Activated T-cell treated with anti-CD3 and anti-CD28 coated beads, Interleukin-2, amount 50 U/mL, for 1 hour (primary cell): ENCODE data around the gene KRTAP20-1.

Source experiments
- DNase-seq: peaks from one replicate; pipeline ENCODE4 v3.0.0-alpha.2; 2020

KRTAP20-1 gene, protein sequence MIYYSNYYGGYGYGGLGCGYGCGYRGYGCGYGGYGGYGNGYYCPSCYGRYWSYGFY

DNA sequence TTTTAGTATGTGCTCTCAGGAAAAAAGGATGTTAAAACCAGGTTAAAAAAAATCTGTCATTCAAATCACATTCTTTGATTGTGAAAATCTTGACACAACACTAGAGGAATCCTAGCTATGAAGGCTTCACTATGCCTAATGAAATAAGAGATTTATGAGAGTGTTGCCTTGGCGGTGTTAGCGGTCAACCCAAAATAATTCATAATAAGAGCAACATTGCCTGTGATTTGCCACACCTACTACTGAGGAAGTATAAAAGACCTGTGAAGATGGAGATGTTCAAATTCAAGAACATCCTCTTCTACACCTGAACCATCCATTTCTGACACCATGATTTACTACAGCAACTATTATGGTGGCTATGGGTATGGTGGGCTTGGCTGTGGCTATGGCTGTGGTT lies at the start of gene KRTAP20-1:
Gene KRTAP20-1 (plus strand): TSS at position 301 of the 400 bp plus-strand sequence. CDS start 30 bp downstream, at position 331.
- DNase-seq = no peak

DNA sequence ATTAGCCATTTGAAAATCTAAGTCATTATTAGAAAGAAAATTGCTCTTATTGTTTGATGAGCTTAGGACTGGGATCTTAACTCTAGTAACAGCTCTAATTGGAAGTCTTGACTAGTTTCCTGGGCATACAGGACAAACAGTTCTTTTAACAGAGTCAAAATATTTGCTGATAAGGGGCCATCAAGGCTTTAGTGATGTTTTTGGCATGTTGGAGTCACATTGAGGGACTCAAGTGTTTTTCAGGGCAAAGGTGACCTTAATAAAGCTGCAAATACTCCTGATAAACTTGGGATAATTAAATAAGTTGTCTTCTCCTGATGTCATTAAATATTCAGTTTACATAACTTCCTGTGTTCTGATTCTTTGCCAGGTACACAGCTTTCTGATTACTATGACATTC lies 48.6 kb upstream of the KRTAP20-1 start:
- no peak for DNase-seq

DNA sequence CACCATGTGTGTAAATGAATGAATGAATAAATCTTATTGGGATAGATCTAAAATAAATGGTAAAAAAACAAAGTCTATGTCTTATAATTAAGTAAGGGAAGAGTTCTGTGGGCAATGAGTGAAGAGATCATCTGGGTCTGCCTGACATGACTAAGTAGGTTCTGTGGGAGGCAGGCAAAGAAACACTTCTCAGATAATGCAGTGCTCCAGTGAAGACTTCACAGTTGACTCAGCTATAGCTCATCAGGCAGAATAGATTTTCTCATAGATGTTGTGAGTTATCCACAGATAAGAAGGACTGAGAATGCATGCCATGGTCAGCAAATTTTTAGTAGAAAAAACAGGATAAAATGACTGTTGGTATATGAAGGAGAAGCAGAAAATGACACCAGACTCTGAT lies 38.5 kb upstream of the KRTAP20-1 start:
- no peak for DNase-seq

DNA sequence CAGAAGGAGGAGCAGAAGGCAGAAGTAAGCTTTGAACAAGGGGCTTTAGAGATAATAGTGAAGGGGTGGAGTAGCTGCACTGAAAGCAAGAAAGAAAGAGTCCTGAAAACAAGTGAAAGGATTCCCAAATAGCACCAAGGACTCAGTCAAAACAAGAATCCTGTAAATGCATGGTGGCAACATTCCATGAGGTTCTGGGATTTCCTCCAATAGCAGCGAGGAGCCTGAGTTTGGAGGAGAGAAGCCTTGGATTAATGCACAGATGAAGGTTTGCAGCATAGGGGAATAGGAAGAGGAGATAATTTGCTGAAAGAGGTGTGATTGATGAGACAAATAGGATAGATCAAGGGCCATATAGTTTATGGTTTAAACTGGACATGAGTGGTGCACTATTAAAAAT lies 36.9 kb upstream of the KRTAP20-1 start:
- DNase-seq = no peak

DNA sequence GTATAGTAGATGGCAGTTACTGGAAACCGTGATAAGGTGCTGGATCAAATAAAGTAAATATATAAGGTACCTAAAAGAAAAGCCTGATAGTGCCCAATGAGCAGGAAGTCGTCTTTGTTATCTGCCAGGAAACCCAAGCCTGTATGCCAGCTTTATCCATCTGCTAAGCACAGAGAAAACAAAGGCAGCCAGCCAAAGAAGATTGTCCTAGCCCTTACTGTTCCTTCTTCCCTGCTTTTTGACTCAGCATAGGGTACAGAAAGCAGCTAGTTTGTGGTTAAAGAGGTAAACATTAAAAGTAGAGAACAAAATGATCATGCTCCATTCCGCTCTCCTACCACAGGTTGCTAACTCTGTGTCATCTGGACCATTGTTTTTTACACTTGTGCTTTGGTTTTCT lies 36.1 kb upstream of the KRTAP20-1 start:
- no peak for DNase-seq

DNA sequence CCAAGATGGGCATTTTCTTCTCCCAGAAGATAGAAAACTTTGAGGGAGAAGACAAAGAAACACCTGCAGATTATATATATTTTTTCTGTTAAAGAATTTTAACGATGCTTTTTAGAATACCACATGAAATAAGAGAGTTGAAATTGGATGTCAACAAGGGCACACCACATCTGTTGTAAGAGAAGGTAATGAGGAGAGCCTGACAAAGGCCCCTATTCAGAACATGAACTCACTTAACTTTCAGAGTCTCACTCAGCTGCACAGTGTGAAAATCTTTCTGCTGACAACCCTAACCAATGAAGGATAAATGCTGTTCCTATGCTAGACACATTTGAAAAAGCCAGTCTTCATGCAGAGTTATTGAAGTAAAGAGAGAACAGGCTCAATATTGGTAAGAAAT lies 33.4 kb upstream of the KRTAP20-1 start:
- no peak for DNase-seq

DNA sequence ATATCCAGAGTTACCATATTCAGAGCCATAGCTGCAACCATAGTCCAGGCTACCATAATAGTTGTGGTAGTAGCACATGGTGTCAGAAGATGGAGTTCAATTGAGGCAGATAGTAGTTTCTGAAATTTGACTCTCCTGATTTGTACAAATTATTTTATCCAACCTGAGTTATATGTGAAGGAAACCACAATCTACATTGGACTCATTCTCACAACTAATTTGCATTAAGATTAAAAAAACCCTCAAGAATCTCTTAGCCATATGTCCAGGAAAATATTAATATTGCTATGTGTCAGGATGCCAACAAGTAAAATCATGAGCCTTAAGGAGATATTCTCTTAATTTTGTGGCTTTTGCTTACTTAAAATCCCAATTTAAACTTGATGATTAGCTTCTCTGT lies 25.9 kb upstream of the KRTAP20-1 start, which contains the start of gene KRTAP22-2:
Gene KRTAP22-2 (minus strand): TSS at position 101 of the 400 bp plus-strand sequence.
- no peak for DNase-seq

DNA sequence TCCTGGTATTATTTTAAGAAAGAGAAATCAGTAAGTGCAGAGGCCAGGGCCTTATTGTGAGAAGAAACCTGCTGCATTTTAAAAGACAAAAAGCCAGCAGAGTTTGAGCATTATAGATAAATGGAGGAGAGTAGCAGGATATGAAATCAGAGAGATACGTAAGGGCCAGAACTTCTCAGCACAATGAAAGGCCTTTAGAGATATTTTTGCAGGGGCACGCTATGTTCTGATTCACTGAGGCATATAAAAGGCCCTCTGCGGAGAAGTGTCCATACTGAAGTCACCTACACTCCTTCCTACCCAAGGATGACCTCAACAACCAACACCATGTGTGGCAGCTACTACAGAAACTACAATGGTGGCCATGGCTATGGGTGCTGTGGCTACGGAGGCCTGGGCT lies 24.1 kb upstream of the KRTAP20-1 start, which contains the start of gene KRTAP6-3:
Gene KRTAP6-3 (plus strand): TSS at position 301 of the 400 bp plus-strand sequence. CDS start 6 bp downstream, at position 307.
- DNase-seq = no peak

DNA sequence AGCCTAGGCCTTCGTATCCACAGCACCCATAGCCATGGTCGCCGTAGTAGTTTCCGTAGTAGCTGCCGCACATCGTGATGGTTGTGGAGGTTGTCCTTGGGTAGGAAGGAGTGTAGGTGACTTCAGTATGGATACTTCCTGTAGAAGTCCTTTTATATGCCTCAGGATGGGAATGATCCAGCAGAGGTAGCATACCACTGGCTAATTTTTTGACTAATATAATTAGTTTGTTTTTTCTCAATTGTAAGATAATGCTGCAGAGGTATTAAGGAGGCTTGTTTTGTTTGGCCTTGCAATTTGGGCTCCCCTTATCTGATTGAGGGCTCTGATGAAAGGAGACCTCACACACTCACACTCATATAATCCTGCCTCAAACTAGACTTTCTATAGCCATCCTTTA lies 17.4 kb upstream of the KRTAP20-1 start, which contains the start of gene KRTAP6-2:
Gene KRTAP6-2 (minus strand): TSS at position 101 of the 400 bp plus-strand sequence. CDS start 28 bp downstream, at position 73.
- DNase-seq = no peak

DNA sequence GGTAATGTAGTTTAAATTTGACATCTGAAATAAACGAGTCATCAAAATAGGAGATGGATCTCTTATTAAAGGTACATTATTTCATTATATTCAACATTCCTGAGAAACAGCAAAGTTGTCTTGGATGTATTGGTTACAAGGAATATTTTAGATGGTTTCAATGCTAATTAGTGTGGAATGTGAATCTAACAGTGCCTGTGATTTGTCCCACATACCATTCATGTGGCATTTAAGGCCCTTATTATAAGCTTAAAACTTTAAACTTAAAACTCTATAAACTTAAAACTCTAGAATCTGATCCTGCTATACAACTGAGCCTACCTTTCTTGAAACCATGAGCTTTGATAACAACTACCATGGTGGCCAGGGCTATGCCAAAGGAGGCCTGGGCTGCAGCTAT lies 15.4 kb upstream of the KRTAP20-1 start, which contains the start of gene KRTAP22-1:
Gene KRTAP22-1 (plus strand): TSS at position 301 of the 400 bp plus-strand sequence.
- no peak for DNase-seq

DNA sequence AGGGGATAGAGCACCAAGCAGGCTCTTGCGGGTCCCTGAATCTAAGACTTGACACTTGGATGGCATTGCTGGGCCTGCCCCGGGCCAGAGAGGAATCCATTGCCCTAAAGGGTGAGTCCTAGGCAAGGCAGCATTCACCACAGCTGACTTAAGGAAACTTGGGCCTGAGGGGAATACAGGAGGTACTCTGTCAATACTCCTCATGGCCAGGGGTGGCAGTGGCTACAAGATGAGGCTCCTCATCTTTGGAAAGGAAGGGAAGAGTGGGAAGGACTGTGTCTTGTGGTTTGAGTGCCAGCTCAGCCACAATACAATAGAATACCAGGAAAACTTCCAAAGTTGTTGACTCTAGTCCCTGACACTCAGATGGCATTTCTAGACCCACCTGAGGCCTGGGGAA lies 10.3 kb upstream of the KRTAP20-1 start:
- no peak for DNase-seq

DNA sequence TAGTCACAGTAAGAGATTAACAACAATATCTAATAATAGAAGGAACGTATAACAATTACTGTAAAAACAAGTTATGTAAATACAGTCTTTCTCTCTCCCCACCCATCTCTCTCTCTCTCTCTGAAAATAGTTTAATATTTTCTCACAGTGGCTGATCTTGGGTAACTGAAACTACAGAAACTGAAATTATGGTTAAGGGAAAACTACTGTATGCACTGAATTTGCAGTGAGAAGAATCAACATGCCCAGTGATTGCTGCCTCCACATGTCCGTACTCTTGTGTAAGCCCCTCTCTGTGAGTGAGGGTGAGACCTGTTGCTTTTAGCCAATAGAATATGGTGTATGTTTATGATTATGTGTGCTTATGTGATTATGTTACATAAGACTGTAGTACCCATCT lies 4.1 kb upstream of the KRTAP20-1 start:
- no peak for DNase-seq

DNA sequence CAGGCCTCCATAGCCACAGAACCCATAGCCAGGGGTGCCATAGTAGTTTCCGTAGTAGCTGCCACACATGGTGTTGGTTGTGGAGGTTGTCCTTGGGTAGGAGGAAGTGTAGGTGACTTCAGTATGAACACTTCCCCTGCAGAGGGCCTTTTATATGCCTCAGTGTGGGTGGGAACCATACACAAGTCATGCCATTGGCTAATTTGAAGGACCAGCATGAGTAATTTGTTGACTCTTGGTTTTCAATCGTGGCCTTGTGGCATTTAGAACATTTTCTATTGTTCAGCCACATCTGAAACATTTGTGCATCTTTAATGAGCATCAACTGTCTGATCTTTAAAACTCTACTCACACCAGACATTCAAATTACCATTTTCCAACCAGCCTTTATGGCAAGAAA lies 2.4 kb upstream of the KRTAP20-1 start, which contains the start of gene KRTAP6-1:
Gene KRTAP6-1 (minus strand): TSS at position 95 of the 400 bp plus-strand sequence. CDS start 26 bp downstream, at position 69.
- no peak for DNase-seq

DNA sequence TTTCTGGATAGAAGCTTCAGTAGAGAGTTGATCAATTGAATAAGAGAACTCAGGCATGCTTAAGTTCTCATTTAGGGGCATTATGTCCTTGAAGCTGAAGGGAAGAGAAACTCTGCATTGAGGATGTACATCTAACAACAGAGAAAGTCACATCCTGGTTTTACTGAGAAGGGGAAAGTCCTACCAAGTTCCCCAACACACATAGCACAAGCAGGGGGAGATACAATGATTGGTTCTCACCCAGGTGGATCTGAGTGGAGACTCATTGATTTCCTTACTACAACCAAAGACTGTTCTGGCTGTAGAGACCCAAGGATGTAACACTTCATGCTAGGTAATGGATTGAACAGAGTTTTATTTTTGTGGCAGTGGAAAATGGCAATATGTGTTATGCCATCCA lies 1.0 kb upstream of the KRTAP20-1 start:
- DNase-seq = no peak

DNA sequence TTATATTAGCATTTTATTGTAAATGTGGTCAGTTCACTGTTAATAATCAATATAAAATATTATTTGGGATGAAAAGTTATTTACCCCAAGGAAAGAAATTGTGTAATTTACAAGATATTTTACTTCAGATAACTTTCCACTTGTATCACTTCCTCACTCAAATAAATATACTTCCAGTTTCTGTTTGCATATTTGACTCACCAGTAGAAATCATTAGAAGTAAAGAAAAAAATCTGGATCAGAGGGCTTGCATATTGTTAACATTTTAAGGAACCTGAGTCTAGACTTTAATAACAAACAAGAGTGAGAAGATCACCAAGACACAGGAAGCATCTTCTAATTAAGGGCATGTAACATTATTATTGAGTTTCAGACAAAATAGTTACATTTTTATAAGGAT lies 3.9 kb downstream of the KRTAP20-1 start:
- DNase-seq = no peak

DNA sequence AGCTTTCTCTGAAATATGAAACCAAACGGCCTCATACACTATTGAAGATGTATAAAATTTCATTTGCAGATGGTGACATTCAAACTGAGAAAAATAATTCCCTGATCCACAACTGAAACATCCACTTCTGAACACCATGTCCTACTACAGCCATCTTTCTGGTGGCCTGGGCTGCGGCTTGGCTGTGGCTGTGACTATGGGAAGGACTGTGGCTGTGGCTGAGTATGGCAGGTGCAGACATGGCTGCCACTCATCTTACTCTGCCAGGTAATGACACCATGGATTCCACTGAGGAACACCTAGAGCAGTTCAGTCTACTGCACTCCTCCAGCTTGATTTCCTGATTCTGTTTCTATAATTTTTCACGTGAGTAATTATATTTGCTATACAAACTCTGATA lies 4.3 kb downstream of the KRTAP20-1 start, which contains the start of gene KRTAP20-4:
Gene KRTAP20-4 (plus strand): TSS at position 106 of the 400 bp plus-strand sequence.
- no peak for DNase-seq

DNA sequence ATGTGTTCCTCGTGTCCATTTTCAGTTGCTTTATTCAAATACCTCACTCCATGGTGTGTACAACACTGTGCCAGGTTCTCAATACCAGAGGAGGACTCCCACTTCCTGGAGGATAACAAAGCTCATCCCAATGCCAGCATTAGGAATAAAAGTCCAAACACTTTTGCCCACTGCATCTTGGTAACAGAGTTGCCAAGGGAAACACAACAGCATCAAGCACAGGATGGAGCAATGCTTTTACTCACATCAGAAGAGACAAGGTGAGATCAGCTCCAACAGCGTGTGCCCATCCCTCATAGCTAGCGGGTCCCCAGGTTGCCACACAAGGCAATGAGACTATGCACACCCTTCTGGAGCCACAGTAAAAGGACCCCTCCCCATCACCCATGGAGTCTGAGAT lies 7.1 kb downstream of the KRTAP20-1 start:
- no peak for DNase-seq

DNA sequence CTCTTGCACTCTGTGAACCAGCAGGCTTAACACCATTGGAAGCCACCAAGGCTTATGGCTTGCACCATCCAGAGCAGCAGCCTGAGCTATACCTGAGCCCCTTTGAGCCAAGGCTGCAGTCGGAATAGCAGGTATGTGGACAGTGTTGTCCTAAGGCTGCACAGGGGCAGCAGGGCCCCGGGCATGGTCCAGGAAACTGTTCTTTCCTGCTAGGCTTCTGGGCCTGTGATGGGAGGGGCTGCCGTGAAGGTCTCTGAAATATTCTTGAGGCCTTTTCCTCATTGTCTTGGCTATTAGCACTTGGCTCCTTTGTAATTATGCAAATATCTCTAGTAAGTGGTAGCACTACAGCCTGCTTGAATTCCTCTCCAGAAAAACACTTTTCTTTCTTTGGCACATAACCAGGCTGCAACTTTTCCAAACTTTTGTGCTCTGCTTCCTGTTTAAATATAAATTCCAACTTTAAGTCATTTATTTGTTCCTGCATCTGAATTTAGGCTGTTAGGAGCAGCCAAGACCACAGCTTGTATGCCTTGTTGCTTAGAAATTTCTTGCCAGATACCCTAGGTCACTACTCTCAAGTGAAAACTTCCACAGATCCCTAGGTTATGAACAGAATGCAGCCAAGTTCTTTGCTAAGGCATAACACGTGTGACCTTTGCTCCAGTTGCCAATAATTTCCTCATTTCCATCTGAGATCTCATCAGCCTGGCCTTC lies 9.4 kb downstream of the KRTAP20-1 start:
- no peak for DNase-seq

DNA sequence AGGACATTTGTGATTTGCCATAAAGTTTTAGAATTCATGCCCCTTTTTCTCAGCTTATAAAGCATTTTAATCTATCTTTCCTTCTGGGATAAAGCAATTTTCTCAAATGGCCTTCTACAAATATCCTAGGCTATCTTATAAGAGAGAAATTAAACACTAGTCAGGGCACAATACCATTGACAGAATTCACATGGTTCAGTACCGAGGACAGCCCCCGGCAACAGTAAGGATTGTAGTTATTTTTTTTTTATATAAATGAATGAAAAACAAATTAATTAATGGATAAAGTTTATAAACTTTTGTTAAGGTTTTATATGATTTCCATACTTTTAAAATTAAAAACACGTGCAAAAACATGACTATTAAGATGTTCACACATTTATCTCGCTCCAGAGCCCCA lies 11.9 kb downstream of the KRTAP20-1 start:
- no peak for DNase-seq

DNA sequence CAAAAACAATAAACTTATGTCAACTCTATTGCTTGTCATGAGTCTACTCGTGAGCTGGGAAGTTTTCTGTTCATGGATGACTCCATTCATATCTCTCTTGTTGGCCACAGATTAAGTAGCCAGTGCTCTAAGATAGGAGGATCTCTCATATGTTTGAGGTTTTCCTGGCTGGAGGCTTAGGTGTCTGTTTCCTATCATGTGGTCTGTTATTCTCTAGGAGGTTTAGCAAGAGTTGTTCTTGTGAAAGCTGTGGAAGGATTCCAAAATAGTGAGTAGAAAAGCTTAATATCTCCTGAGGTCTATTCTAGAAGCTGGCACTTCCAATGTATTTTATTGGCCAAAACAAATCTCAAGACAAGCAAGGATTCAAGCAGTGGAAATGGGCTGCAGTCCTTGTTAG lies 13.0 kb downstream of the KRTAP20-1 start:
- DNase-seq = no peak

DNA sequence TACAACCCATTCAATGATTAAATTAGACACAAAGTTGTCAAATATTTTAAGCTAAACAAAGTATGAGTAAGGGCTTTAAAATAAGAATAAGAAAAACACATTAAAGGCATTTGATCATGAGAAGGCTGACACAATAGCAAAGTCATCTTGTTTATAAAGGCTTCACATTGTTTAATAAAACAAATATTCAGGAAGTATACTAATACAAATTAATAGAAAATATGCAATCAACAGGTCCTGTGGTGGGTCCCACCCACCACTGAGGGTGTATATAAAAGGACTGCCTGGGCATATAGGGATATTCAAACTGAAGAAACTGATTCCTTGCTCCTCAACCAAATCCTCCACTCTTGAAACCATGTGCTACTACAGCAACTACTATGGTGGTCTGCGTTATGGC lies 18.7 kb downstream of the KRTAP20-1 start, which contains the start of gene KRTAP20-2:
Gene KRTAP20-2 (plus strand): TSS at position 301 of the 400 bp plus-strand sequence. CDS start 58 bp downstream, at position 359.
- DNase-seq = no peak

DNA sequence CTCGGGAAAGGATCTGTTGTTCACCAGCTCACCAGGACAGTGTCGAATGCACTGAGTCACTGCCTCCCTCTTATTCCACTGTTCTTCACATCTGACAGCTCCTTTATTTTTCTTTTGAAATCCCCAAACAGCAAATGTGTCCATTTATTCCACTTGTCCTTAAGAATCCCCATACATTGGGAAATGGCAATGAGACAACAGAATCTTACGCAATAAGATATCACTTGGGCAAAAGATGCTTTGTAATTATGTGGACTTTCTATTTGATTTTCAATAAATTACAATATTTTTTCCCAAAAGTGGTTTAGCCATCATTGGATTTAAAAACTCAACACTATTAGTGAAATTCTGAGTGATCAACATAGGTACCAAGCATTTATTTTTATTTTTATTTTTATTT lies 22.5 kb downstream of the KRTAP20-1 start:
- DNase-seq = no peak

DNA sequence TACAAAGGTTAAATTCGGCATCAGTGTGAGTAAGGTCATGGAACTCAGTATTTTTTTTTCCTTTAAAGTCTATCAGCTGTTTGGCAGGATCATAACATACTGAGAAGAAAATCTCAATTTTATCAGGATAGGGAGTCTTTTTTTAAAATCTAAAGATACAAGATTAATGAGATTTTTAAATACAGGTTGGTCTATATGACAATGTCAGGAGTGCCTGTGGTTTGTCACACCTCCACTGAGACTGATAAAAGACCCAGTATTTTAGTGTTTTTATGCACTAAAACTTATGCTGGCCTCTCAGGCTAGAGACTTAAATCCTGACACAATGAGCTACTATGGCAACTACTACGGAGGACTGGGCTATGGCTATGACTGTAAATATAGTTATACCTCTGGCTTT lies 26.3 kb downstream of the KRTAP20-1 start, which contains the start of gene KRTAP20-3:
Gene KRTAP20-3 (plus strand): TSS at position 301 of the 400 bp plus-strand sequence.
- no peak for DNase-seq

DNA sequence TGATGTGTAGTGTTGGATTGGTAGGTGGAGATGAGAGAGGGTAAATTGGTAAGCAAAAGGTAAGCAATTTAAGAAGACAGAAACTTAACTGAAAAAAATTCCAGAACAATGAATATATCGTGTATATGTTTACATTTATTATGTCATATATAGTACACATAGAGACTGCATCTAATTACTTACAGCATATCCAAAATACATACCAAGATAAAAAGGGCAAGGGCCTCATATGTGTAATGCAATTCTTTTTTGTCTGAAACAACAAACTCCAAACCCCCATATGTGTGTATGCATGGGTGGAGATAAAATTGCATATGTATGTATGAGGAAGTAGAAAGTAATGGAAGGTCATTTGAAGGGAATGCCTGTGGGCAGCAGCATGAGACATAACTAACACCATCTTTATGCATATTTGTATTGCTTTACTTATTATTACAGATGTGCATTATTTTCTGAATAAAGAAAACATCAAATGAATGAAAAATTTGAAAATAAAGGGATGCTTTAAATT lies 30.7 kb downstream of the KRTAP20-1 start:
- DNase-seq = no peak
